ENCODE results near the gene SGIP1.

- TF ChIP-seq CTCF (conservative IDR thresholded peaks at IDR 0.05; ENCODE audit: low read depth, low read length) (no peak), EZH2 (IDR thresholded peaks at IDR 0.05; ENCODE audit: borderline replicate concordance, low read depth, low read length, poor library complexity, severe bottlenecking) (no peak)
Observed at GRCh38 chr1:66518654-66519053, 15.3 kb upstream of the SGIP1 start.
